GM12878 (cell line): ENCODE data around the gene TCF4. TPM values are rescaled to one million over a fixed set of nuclear protein-coding genes. Genes with fewer than 3 reads are reported as not detected.

Source experiments
- ATAC-seq: fragments of 200-7000 bp; cut with Tn5 transposase; 3 replicates; pipeline ENCODE4 v1.9.1; 2020; ENCODE audit warnings: mild to moderate bottlenecking, moderate library complexity
- BruUV-seq: library from RNA; stranded (reverse); fragments of 400-500 nt; replicated peaks from 2 replicates; lab custom pipeline; 2021; lab: Mats Ljungman, UMichigan
- CTCF ChIA-PET: fragments of 300-600 bp; sonication (Branson Sonifier 250); formaldehyde crosslinking; extraction: SDS; loops from one replicate; lab custom pipeline; 2021; ENCODE audit warnings: inconsistent platforms; lab: Yijun Ruan, JAX
- POLR2A ChIA-PET: fragments of 350-600 bp; formaldehyde crosslinking; extraction: SDS; loops from one replicate; lab custom pipeline; 2021; ENCODE audit warnings: inconsistent platforms; lab: Charles Lee
- RAD21 ChIA-PET: fragments of 300-600 bp; sonication (Branson Sonifier 250); formaldehyde crosslinking; loops from one replicate; lab custom pipeline; 2023; ENCODE audit warnings: antibody characterized with exemption; ENCODE audit not compliant: unreplicated experiment; lab: Charles Lee
- SMC1A ChIA-PET: fragments of 300-600 bp; sonication (Branson Sonifier 250); formaldehyde crosslinking; loops from one replicate; lab custom pipeline; 2023; ENCODE audit not compliant: unreplicated experiment, uncharacterized antibody; lab: Charles Lee
- DNase-seq: peaks from one replicate; pipeline ENCODE4 v3.0.0-alpha.2; 2011; ENCODE audit warnings: low read depth, low spot score
- FAIRE-seq: peaks from 3 replicates; lab custom pipeline; 2011; peaks lifted over from hg19 to GRCh38; lab: Jason Lieb, UNC
- H2AFZ ChIP-seq: 2 replicates; pipeline ENCODE4 v1.6.0; 2011; ENCODE audit warnings: low read depth, low read length, control low read depth; ENCODE audit not compliant: control insufficient read depth
- H3K27ac ChIP-seq: 2 replicates; pipeline ENCODE4 v1.5.1; 2011; ENCODE audit warnings: control low read depth; ENCODE audit not compliant: control insufficient read depth, insufficient read depth
- H3K27me3 ChIP-seq, 2 experiments: replicated peaks in 1 of 2; 2 replicates each; pipeline versions ENCODE4 v1.6.0 to v1.6.1; 2011; ENCODE audit warnings: low read length in 1 of 2; ENCODE audit not compliant: control insufficient read depth in 2 of 2, insufficient read depth in 2 of 2
- H3K36me3 ChIP-seq, 2 experiments: 2 replicates each; pipeline ENCODE4 v1.5.1; 2011; ENCODE audit warnings: low read length in 1 of 2; ENCODE audit not compliant: control insufficient read depth in 2 of 2, insufficient read depth in 2 of 2
- H3K4me1 ChIP-seq: 2 replicates; pipeline ENCODE4 v1.6.1; 2011; ENCODE audit warnings: mild to moderate bottlenecking, low read length, moderate library complexity, mixed read lengths; ENCODE audit not compliant: control insufficient read depth, insufficient read depth
- H3K4me2 ChIP-seq: 2 replicates; pipeline ENCODE4 v1.6.0; 2011; ENCODE audit warnings: control low read depth; ENCODE audit not compliant: control insufficient read depth, insufficient read depth
- H3K4me3 ChIP-seq: fragments of 200-600 bp; sonication (generic); 2 replicates; pipeline ENCODE4 v1.5.1; 2016
- H3K79me2 ChIP-seq: 2 replicates; pipeline ENCODE4 v1.6.0; 2011; ENCODE audit warnings: low read length; ENCODE audit not compliant: control insufficient read depth, insufficient read depth
- H3K9ac ChIP-seq: 2 replicates; pipeline ENCODE4 v1.8.0; 2011; ENCODE audit warnings: low read length, control low read depth, mixed read lengths; ENCODE audit not compliant: control insufficient read depth, insufficient read depth
- H3K9me3 ChIP-seq: replicated peaks from 3 replicates; pipeline ENCODE4 v1.5.1; 2011; ENCODE audit warnings: mild to moderate bottlenecking, low read length; ENCODE audit not compliant: control insufficient read depth, insufficient read depth
- H4K20me1 ChIP-seq: 2 replicates; pipeline ENCODE4 v1.6.0; 2011; ENCODE audit not compliant: control insufficient read depth, insufficient read depth
- CREB1 ChIP-seq: IDR thresholded peaks from 2 replicates; pipeline ENCODE4 v1.6.1; 2012; ENCODE audit warnings: low read depth, mild to moderate bottlenecking, inconsistent platforms
- EZH2 ChIP-seq: IDR thresholded peaks from 2 replicates; pipeline ENCODE4 v1.6.1; 2012; ENCODE audit warnings: low read depth, mild to moderate bottlenecking, control low read depth, inconsistent platforms, low read length, borderline replicate concordance; ENCODE audit not compliant: control insufficient read depth
- MEF2B ChIP-seq: fragments of 450-650 bp; IDR thresholded peaks from 2 replicates; pipeline ENCODE4 v1.6.1; 2018; ENCODE audit warnings: mild to moderate bottlenecking, moderate library complexity; ENCODE audit not compliant: partially characterized antibody, poor library complexity, severe bottlenecking
- NFYA ChIP-seq: IDR thresholded peaks from 2 replicates; pipeline ENCODE4 v1.6.1; 2011; ENCODE audit warnings: low read depth, mild to moderate bottlenecking, low read length, improper control_type of control experiment, borderline replicate concordance
- PML ChIP-seq: IDR thresholded peaks from 2 replicates; pipeline ENCODE4 v1.6.1; 2012; ENCODE audit warnings: low read length, inconsistent platforms
- TCF12 ChIP-seq: IDR thresholded peaks from 2 replicates; pipeline ENCODE4 v1.6.1; 2011; ENCODE audit warnings: low read depth, mild to moderate bottlenecking, low read length
- WRNIP1 ChIP-seq: IDR thresholded peaks from 2 replicates; pipeline ENCODE4 v1.6.1; 2011; ENCODE audit warnings: low read depth, low read length, improper control_type of control experiment, borderline replicate concordance
- WGBS: methylation state at CpG from one replicate; pipeline ENCODE4 v1.1.6; 2016; ENCODE audit warnings: low lambda C conversion rate; ENCODE audit not compliant: insufficient replicate concordance, insufficient coverage; ENCODE audit errors: missing lambda C conversion rate; 5-methylcytosine and 5-hydroxymethylcytosine counted together
- in situ Hi-C: fragments of 300-500 bp; cut with MboI; formaldehyde crosslinking; loops from 9 replicates; pipeline ENCODE4 v1.14.3; 2018; ENCODE audit warnings: mixed read lengths
- intact Hi-C: fragments of 100-400 bp; cut with micrococcal nuclease; formaldehyde crosslinking; loops from one replicate; pipeline ENCODE4 v1.14.2; 2022; ENCODE audit not compliant: unreplicated experiment
- polyA plus RNA-seq, 11 experiments: library from polyadenylated mRNA; depleted of rRNA in 4 of 11; unstranded in 6 of 11; stranded (reverse) in 5 of 11; fragments of >200 nt; fragmentation: Nextera tagmentation in 4 of 11; fragmentation: Illumina TruSeq in 1 of 11; extraction: Ambion mirVana in 4 of 11; extraction: Trizol in 1 of 11; gene quantifications; 1 replicate in 1 of 11; 2 replicates in 10 of 11; pipeline versions ENCODE4 v1.2.1 to v1.2.3, GENCODE V29; 2011 to 2016; ENCODE audit warnings: inconsistent platforms in 2 of 11, missing spikeins in 2 of 11, low read depth in 1 of 11
- total RNA-seq, 4 experiments: library from RNA; depleted of rRNA in 3 of 4; stranded (reverse); fragments of >200 nt in 3 of 4; fragmentation: Illumina TruSeq in 1 of 4; extraction: Trizol in 1 of 4; gene quantifications; 2 replicates each; pipeline versions ENCODE4 v1.2.1 to v1.2.3, GENCODE V29; 2013 to 2021
- TF ChIP-seq, protein P1 (sequence below): fragments of 450-650 bp; formaldehyde crosslinking; IDR thresholded peaks from 2 replicates; pipeline ENCODE4 v1.4.0; 2022; ENCODE audit warnings: mild to moderate bottlenecking, moderate library complexity

The TCF4 gene
- total and polyA plus RNA-seq, 10 of the 15 experiments (the other 5 are each of a cell fraction or from before 2014, with no cell fraction given): 15.2 to 94.0 (median 31.5) TPM

DNA sequence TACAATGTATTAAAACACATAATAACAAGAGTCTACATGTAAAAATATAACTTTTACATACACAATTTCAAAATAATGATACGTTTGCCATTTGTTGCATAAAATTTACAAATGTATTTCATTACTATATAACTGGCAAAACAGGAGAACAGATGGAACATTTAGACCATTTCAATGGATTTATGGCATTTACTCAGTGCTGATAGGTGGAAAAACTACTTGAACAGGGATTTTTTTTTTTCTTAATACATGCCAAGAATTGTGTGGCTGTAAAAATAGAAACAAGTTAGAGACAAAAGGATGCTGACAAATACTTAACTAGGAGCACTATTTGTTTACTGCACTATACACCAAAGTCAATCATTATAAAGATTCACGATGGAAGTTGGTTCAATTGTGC lies 361.9 kb downstream of the TCF4 start (continued):
- TF ChIP-seq EZH2 (no peak), PML (no peak)
- TF ChIP-seq, all 136 proteins: peak for 0

DNA sequence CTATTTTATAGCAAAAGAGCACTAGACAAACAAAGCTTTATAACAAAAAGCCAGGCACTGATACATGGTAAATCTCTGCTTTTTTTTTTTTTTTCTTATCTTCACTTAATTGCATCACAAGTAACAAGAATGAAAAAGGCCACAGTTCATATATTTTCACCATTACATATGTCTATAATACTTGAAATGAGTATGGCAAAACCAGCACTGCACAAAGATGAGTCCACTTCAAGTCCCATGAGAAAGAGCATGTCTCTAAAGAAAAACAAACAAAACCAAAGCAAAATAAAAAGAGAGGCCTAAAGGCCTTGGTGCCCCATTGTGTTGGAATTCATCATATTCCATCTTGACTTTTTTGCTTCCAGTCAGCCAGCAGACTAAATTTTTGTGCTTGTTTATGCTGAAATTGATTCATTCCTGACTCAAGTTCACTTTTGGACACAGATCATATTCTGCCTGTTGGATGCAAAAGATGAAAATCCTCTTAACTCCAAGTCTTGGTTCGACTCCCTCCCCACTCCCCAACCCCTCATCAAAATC lies 363.8 kb downstream of the TCF4 start:
- no peak overlapping the region for H3K4me2 ChIP-seq
- RAD21 ChIA-PET: interaction anchor here (0.6 to 2.1 kb wide), 2 partner anchors 10 to 83 kb away, joined by 4 to 10 read pairs; no protein-coding TSS in a partner anchor
- in situ Hi-C loops (no loop called here), intact Hi-C loops (loop anchor here (5.0 to 10.0 kb wide), 2 partner anchors 129 to 547 kb away; no protein-coding TSS in a partner anchor)
- no peaks in the 10 kb centered on the region for H3K9me3 ChIP-seq
- no peak for FAIRE-seq
- H3K27me3 ChIP-seq: no peaks in the 10 kb centered on the region
- 100% methylated on average over 1 of the region's 1 CpG for WGBS
- H3K4me3 ChIP-seq: no peak overlapping the region
- TF ChIP-seq MEF2B (no peak), CREB1 (no peak), WRNIP1 (no peak), NFYA (no peak), TCF12 (no peak)
- TF ChIP-seq, protein P1, sequence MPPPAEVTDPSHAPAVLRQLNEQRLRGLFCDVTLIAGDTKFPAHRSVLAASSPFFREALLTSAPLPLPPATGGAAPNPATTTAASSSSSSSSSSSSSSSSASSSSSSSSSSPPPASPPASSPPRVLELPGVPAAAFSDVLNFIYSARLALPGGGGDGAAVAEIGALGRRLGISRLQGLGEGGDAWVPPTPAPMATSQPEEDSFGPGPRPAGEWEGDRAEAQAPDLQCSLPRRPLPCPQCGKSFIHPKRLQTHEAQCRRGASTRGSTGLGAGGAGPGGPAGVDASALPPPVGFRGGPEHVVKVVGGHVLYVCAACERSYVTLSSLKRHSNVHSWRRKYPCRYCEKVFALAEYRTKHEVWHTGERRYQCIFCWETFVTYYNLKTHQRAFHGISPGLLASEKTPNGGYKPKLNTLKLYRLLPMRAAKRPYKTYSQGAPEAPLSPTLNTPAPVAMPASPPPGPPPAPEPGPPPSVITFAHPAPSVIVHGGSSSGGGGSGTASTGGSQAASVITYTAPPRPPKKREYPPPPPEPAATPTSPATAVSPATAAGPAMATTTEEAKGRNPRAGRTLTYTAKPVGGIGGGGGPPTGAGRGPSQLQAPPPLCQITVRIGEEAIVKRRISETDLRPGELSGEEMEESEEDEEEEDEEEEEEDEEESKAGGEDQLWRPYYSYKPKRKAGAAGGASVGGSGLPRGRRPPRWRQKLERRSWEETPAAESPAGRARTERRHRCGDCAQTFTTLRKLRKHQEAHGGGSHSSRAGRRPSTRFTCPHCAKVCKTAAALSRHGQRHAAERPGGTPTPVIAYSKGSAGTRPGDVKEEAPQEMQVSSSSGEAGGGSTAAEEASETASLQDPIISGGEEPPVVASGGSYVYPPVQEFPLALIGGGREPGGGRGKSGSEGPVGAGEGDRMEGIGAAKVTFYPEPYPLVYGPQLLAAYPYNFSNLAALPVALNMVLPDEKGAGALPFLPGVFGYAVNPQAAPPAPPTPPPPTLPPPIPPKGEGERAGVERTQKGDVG: no peak
- CTCF ChIA-PET: interaction anchor here (0.6 to 2.1 kb wide), 3 partner anchors 10 to 217 kb away, joined by 3 to 14 read pairs (median 7); no protein-coding TSS in a partner anchor
- H3K79me2 ChIP-seq: no peaks in the 10 kb centered on the region
- no peaks in the 10 kb centered on the region for H4K20me1 ChIP-seq
- no TSS peak for BruUV-seq
- H2AFZ ChIP-seq: no peak overlapping the region
- POLR2A ChIA-PET: no interaction called here
- no peak overlapping the region for H3K9ac ChIP-seq
- no peak overlapping the region for H3K27ac ChIP-seq
- H3K4me1 ChIP-seq: peaks cover 14% of the 10 kb centered on the region
- peaks cover 6 to 16% of the 10 kb centered on the region in 2 experiments for H3K36me3 ChIP-seq
- ATAC-seq: no peak
- DNase-seq: no peak
- SMC1A ChIA-PET: interaction anchor here (0.6 to 1.8 kb wide), 6 partner anchors 9 to 572 kb away, joined by 3 to 10 read pairs (median 4); no protein-coding TSS in a partner anchor
